ENCODE results near the gene PHB1. TPM values are rescaled to one million over a fixed set of nuclear protein-coding genes. Genes with fewer than 3 reads are reported as not detected.

PHB1 gene
- total RNA-seq (47.8 TPM), polyA plus RNA-seq (100 to 1,000 TPM; 133 to 160 (median 137) TPM)

- peak; percentile 99 to 100 for ATAC-seq (ENCODE audit: low read depth in 2 of 2)
- H3K27me3 Mint-ChIP-seq = peaks cover 20% of the 10 kb centered on the region
Observed at GRCh38 chr17:49414622-49415350, at the start of gene PHB1. Gene PHB1, minus strand, starts transcription at chr17:49414882. Its CDS starts 1,618 bp downstream, at chr17:49413264.

GRCh38 chr17:49464049-49464448 is 49.4 kb upstream of the PHB1 start:
- no peak overlapping the region for H3K4me3 Mint-ChIP-seq
- no peak overlapping the region for H3K27ac Mint-ChIP-seq
- ATAC-seq (ENCODE audit: low read depth in 2 of 2) (no peak), DNase-seq (no peak)
- H3K4me3 ChIP-seq (ENCODE audit: low read depth, low read length) = no peak overlapping the region
- no peaks in the 10 kb centered on the region for H3K36me3 ChIP-seq (ENCODE audit: control insufficient read depth, insufficient read depth, low read length)
- peaks cover 2 to 4% of the 10 kb centered on the region in 2 experiments for H3K9me3 ChIP-seq (ENCODE audit: control insufficient read depth in 2 of 2, low read length in 2 of 2)
- H3K4me1 Mint-ChIP-seq = no peaks in the 10 kb centered on the region
- no peaks in the 10 kb centered on the region for H3K4me1 ChIP-seq (ENCODE audit: control insufficient read depth, insufficient read depth, low read length, poor library complexity, severe bottlenecking)
- H3K27ac ChIP-seq (ENCODE audit: insufficient read depth, low read length, poor library complexity, severe bottlenecking) = no peak overlapping the region
- H3K27me3 Mint-ChIP-seq = peaks cover 41% of the 10 kb centered on the region
- no peaks in the 10 kb centered on the region for H3K36me3 Mint-ChIP-seq
- H3K27me3 ChIP-seq (ENCODE audit: control insufficient read depth, insufficient read depth, low read length) = peaks cover 10% of the 10 kb centered on the region
- H3K9me3 Mint-ChIP-seq = peaks cover 0 to 1% (median 0%) of the 10 kb centered on the region in 7 donors

More at GRCh38 chr17:49414622-49415350, at the start of gene PHB1:
- H3K27me3 ChIP-seq (ENCODE audit: control insufficient read depth, insufficient read depth, low read length) = no peaks in the 10 kb centered on the region
- peaks cover 32% of the 10 kb centered on the region for H3K36me3 ChIP-seq (ENCODE audit: control insufficient read depth, insufficient read depth, low read length)
- DNase-seq = peak; percentile 94 to 98 (median 95)
- H3K4me3 Mint-ChIP-seq = peak within 1 kb of the TSS; percentile 91 to 96 (median 96)
- H3K36me3 Mint-ChIP-seq = peaks cover 26% of the 10 kb centered on the region
- H3K9me3 Mint-ChIP-seq = no peaks in the 10 kb centered on the region
- H3K4me1 ChIP-seq (ENCODE audit: control insufficient read depth, insufficient read depth, low read length, poor library complexity, severe bottlenecking) = peaks cover 14% of the 10 kb centered on the region
- H3K4me3 ChIP-seq (ENCODE audit: low read depth, low read length) = peak within 1 kb of the TSS; percentile 90
- peaks cover 0 to 41% (median 13%) of the 10 kb centered on the region in 4 donors for H3K4me1 Mint-ChIP-seq
- H3K27ac ChIP-seq (ENCODE audit: insufficient read depth, low read length, poor library complexity, severe bottlenecking) = peak within 1 kb of the TSS; percentile 58
- peak within 1 kb of the TSS; percentile 90 to 98 (median 97) for H3K27ac Mint-ChIP-seq
- no peaks in the 10 kb centered on the region for H3K9me3 ChIP-seq (ENCODE audit: control insufficient read depth in 2 of 2, low read length in 2 of 2)

GRCh38 chr17:49461580-49461979 is 46.9 kb upstream of the PHB1 start:
- H3K36me3 Mint-ChIP-seq = no peaks in the 10 kb centered on the region
- no peak overlapping the region for H3K27ac ChIP-seq (ENCODE audit: insufficient read depth, low read length, poor library complexity, severe bottlenecking)
- peaks cover 0 to 1% (median 0%) of the 10 kb centered on the region in 7 donors for H3K9me3 Mint-ChIP-seq
- peaks cover 0 to 5% (median 0%) of the 10 kb centered on the region in 4 donors for H3K4me1 Mint-ChIP-seq
- ATAC-seq (ENCODE audit: low read depth in 2 of 2) = no peak
- peaks cover 34% of the 10 kb centered on the region for H3K27me3 Mint-ChIP-seq
- H3K27me3 ChIP-seq (ENCODE audit: control insufficient read depth, insufficient read depth, low read length) = peaks cover 14% of the 10 kb centered on the region
- no peak for DNase-seq
- no peak overlapping the region for H3K4me3 Mint-ChIP-seq
- no peaks in the 10 kb centered on the region for H3K4me1 ChIP-seq (ENCODE audit: control insufficient read depth, insufficient read depth, low read length, poor library complexity, severe bottlenecking)
- no peaks in the 10 kb centered on the region for H3K36me3 ChIP-seq (ENCODE audit: control insufficient read depth, insufficient read depth, low read length)
- peaks cover 2 to 4% of the 10 kb centered on the region in 2 experiments for H3K9me3 ChIP-seq (ENCODE audit: control insufficient read depth in 2 of 2, low read length in 2 of 2)
- H3K27ac Mint-ChIP-seq = no peak overlapping the region
- no peak overlapping the region for H3K4me3 ChIP-seq (ENCODE audit: low read depth, low read length)

GRCh38 chr17:49460401-49460800 is 45.7 kb upstream of the PHB1 start:
- no peaks in the 10 kb centered on the region for H3K4me1 ChIP-seq (ENCODE audit: control insufficient read depth, insufficient read depth, low read length, poor library complexity, severe bottlenecking)
- H3K36me3 Mint-ChIP-seq = no peaks in the 10 kb centered on the region
- no peak overlapping the region for H3K4me3 Mint-ChIP-seq
- H3K9me3 ChIP-seq (ENCODE audit: control insufficient read depth in 2 of 2, low read length in 2 of 2) = peaks cover 2 to 4% of the 10 kb centered on the region in 2 experiments
- no peak overlapping the region for H3K27ac Mint-ChIP-seq
- H3K4me1 Mint-ChIP-seq = peaks cover 0 to 5% (median 0%) of the 10 kb centered on the region in 4 donors
- no peak overlapping the region for H3K4me3 ChIP-seq (ENCODE audit: low read depth, low read length)
- ATAC-seq (ENCODE audit: low read depth in 2 of 2) = no peak
- H3K36me3 ChIP-seq (ENCODE audit: control insufficient read depth, insufficient read depth, low read length) = no peaks in the 10 kb centered on the region
- H3K27me3 Mint-ChIP-seq = peaks cover 43% of the 10 kb centered on the region
- peaks cover 16% of the 10 kb centered on the region for H3K27me3 ChIP-seq (ENCODE audit: control insufficient read depth, insufficient read depth, low read length)
- no peak overlapping the region for H3K27ac ChIP-seq (ENCODE audit: insufficient read depth, low read length, poor library complexity, severe bottlenecking)
- DNase-seq = no peak
- H3K9me3 Mint-ChIP-seq = peaks cover 0 to 2% (median 0%) of the 10 kb centered on the region in 7 donors

GRCh38 chr17:49459401-49459984 is 44.8 kb upstream of the PHB1 start:
- no peak overlapping the region for H3K27ac ChIP-seq (ENCODE audit: insufficient read depth, low read length, poor library complexity, severe bottlenecking)
- ATAC-seq (ENCODE audit: low read depth in 2 of 2) (no peak), DNase-seq (no peak)
- H3K4me3 ChIP-seq (ENCODE audit: low read depth, low read length) = no peak overlapping the region
- H3K9me3 ChIP-seq (ENCODE audit: control insufficient read depth in 2 of 2, low read length in 2 of 2) = peaks cover 2 to 4% of the 10 kb centered on the region in 2 experiments
- H3K9me3 Mint-ChIP-seq = peaks cover 0 to 2% (median 0%) of the 10 kb centered on the region in 7 donors
- peaks cover 16% of the 10 kb centered on the region for H3K27me3 ChIP-seq (ENCODE audit: control insufficient read depth, insufficient read depth, low read length)
- no peaks in the 10 kb centered on the region for H3K36me3 ChIP-seq (ENCODE audit: control insufficient read depth, insufficient read depth, low read length)
- H3K36me3 Mint-ChIP-seq = no peaks in the 10 kb centered on the region
- H3K27me3 Mint-ChIP-seq = peaks cover 48% of the 10 kb centered on the region
- no peak overlapping the region for H3K4me3 Mint-ChIP-seq
- peaks cover 0 to 5% (median 0%) of the 10 kb centered on the region in 4 donors for H3K4me1 Mint-ChIP-seq
- no peaks in the 10 kb centered on the region for H3K4me1 ChIP-seq (ENCODE audit: control insufficient read depth, insufficient read depth, low read length, poor library complexity, severe bottlenecking)
- no peak overlapping the region for H3K27ac Mint-ChIP-seq

- no peak overlapping the region for H3K27ac Mint-ChIP-seq
- DNase-seq = no peak
Observed at GRCh38 chr17:49457564-49458535, 43.2 kb upstream of the PHB1 start.

More at GRCh38 chr17:49457564-49458535, 43.2 kb upstream of the PHB1 start:
- peaks cover 12% of the 10 kb centered on the region for H3K27me3 ChIP-seq (ENCODE audit: control insufficient read depth, insufficient read depth, low read length)
- Mint-ChIP-seq H3K27me3 (peaks cover 43% of the 10 kb centered on the region), H3K36me3 (no peaks in the 10 kb centered on the region), H3K4me1 (peaks cover 0 to 5% (median under 1%) of the 10 kb centered on the region in 4 donors), H3K4me3 (no peak overlapping the region), H3K9me3 (peaks cover 0 to 2% (median 0%) of the 10 kb centered on the region in 7 donors)
- no peak overlapping the region for H3K27ac ChIP-seq (ENCODE audit: insufficient read depth, low read length, poor library complexity, severe bottlenecking)
- no peaks in the 10 kb centered on the region for H3K36me3 ChIP-seq (ENCODE audit: control insufficient read depth, insufficient read depth, low read length)
- H3K9me3 ChIP-seq (ENCODE audit: control insufficient read depth in 2 of 2, low read length in 2 of 2) = no peaks in the 10 kb centered on the region
- no peak overlapping the region for H3K4me3 ChIP-seq (ENCODE audit: low read depth, low read length)
- H3K4me1 ChIP-seq (ENCODE audit: control insufficient read depth, insufficient read depth, low read length, poor library complexity, severe bottlenecking) = no peaks in the 10 kb centered on the region
- no peak for ATAC-seq (ENCODE audit: low read depth in 2 of 2)
